GM23248 (cell line): ENCODE data around the gene TMEM174. TPM values are rescaled to one million over a fixed set of nuclear protein-coding genes. Genes with fewer than 3 reads are reported as not detected.

Experiments
- DNase-seq: peaks from one replicate; pipeline ENCODE4 v3.0.0-alpha.2; 2015
- H2AFZ ChIP-seq: fragments of 200-600 bp; sonication (generic); 2 replicates; pipeline ENCODE4 v1.6.1; 2016; ENCODE audit warnings: antibody characterized with exemption
- H3F3A ChIP-seq: fragments of 200-600 bp; sonication (generic); 2 replicates; pipeline ENCODE4 v1.6.1; 2016; ENCODE audit warnings: mild to moderate bottlenecking, antibody characterized with exemption, mixed run types; ENCODE audit not compliant: insufficient read depth
- H3K27ac ChIP-seq: fragments of 200-600 bp; sonication (generic); 2 replicates; pipeline ENCODE4 v1.5.1; 2016; ENCODE audit warnings: mild to moderate bottlenecking
- H3K27me3 ChIP-seq: fragments of 200-600 bp; sonication (generic); replicated peaks from 2 replicates; pipeline ENCODE4 v1.6.1; 2016; ENCODE audit warnings: mild to moderate bottlenecking; ENCODE audit not compliant: insufficient read depth
- H3K36me3 ChIP-seq: fragments of 200-600 bp; sonication (generic); 2 replicates; pipeline ENCODE4 v1.6.1; 2016; ENCODE audit warnings: low read depth, mild to moderate bottlenecking
- H3K4me1 ChIP-seq: fragments of 200-600 bp; sonication (generic); 2 replicates; pipeline ENCODE4 v1.6.1; 2016; ENCODE audit warnings: mild to moderate bottlenecking; ENCODE audit not compliant: insufficient read depth
- H3K4me2 ChIP-seq: fragments of 200-600 bp; sonication (generic); one replicate; pipeline ENCODE4 v1.6.1; 2016; ENCODE audit warnings: mild to moderate bottlenecking; ENCODE audit not compliant: unreplicated experiment
- H3K4me3 ChIP-seq: fragments of 200-600 bp; sonication (generic); 2 replicates; pipeline ENCODE4 v1.5.1; 2016; ENCODE audit warnings: mild to moderate bottlenecking
- H3K79me2 ChIP-seq: fragments of 200-600 bp; sonication (generic); 2 replicates; pipeline ENCODE4 v1.6.1; 2016; ENCODE audit warnings: mild to moderate bottlenecking; ENCODE audit not compliant: insufficient read depth
- H3K9ac ChIP-seq: fragments of 200-600 bp; sonication (generic); 2 replicates; pipeline ENCODE4 v1.6.1; 2016; ENCODE audit warnings: mild to moderate bottlenecking
- H3K9me2 ChIP-seq: fragments of 200-600 bp; sonication (generic); 2 replicates; pipeline ENCODE4 v1.6.1; 2016; ENCODE audit warnings: mixed run types, mild to moderate bottlenecking, moderate library complexity; ENCODE audit not compliant: insufficient read depth
- H3K9me3 ChIP-seq: fragments of 200-600 bp; sonication (generic); one replicate; pipeline ENCODE4 v1.6.1; 2017; ENCODE audit warnings: low read depth
- H4K20me1 ChIP-seq: fragments of 200-600 bp; sonication (generic); 2 replicates; pipeline ENCODE4 v1.6.0; 2016; ENCODE audit not compliant: insufficient read depth
- EZH2 ChIP-seq: fragments of 200-600 bp; sonication (generic); IDR thresholded peaks from 2 replicates; pipeline ENCODE4 v1.6.1; 2018; ENCODE audit warnings: antibody characterized with exemption, mild to moderate bottlenecking; ENCODE audit not compliant: insufficient read depth, poor library complexity, severe bottlenecking
- EZH2phosphoT487 ChIP-seq: fragments of 200-600 bp; sonication (generic); IDR thresholded peaks from 2 replicates; pipeline ENCODE4 v1.6.1; 2018; ENCODE audit warnings: antibody characterized with exemption, moderate library complexity, mild to moderate bottlenecking, low read depth; ENCODE audit not compliant: insufficient read depth
- WGBS, 2 experiments: methylation state at CpG; one replicate each; pipeline ENCODE4 v1.1.6; 2015 to 2017; ENCODE audit warnings: low lambda C conversion rate in 2 of 2, low coverage in 1 of 2; ENCODE audit errors: missing lambda C conversion rate in 2 of 2; 5-methylcytosine and 5-hydroxymethylcytosine counted together
- in situ Hi-C: fragments of 300-500 bp; cut with MboI; formaldehyde crosslinking; loops from 2 replicates; pipeline ENCODE4 v1.15.0; 2020
- polyA plus RNA-seq: library from polyadenylated mRNA; unstranded; fragments of >200 nt; fragmentation: Nextera tagmentation; extraction: Ambion mirVana; gene quantifications from 2 replicates; pipeline ENCODE4 v1.2.1, GENCODE V29; 2016
- total RNA-seq: library from RNA; depleted of rRNA; stranded (reverse); fragments of >200 nt; shearing (Covaris generic); gene quantifications from 2 replicates; pipeline ENCODE4 v1.2.3, GENCODE V29; 2014

Gene TMEM174
- total and polyA plus RNA-seq, 2 experiments from 2014 or later, result not detected

DNA sequence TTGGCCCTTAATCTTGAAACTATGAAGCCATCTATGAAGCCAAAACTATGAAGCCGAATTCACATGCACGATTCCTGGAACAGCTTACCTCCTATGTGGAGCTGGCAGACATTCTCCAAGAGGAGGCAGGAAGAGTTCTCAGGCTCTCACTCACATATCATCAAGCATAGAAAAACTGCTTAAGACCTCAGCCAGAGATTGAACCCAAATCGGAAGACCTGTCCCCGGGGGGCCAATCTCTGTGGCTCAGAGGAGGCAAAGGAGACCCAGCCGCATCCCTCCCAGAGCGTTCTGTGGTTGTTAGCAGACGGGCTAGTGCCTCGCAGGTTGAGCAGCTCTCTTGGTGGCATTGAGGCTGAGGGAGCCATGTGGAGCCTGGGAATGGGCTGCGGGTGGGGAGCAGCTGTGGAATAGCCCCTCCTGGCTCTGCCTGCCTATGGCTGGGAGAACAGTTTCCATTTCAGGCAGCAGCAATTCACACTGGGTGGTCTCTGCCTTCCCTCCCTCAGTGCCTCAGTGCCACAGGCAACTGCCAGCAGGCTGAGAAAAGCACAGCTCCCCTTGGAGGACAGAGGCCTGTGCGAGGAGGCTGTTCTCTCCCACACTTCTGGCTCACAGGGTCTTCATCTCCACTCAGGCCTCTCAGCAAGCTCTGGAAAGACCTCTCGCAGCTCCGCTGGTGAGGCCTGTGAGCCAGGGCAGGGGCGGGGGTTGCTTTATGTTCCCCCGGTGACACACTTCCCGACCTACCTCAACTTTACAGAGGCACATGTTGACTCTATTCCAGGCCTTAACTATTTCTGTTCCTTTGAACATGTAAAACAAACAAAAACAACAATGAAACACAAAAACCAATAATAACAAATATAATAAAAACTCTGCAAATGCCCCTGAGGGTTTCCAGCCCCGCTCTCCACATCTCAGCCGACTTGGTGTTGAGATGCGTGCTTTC lies 17.4 kb upstream of the TMEM174 start:
- Histone ChIP-seq H3K27me3 (peaks cover 9% of the 10 kb centered on the region; the same call in 1 of the 2 replicates), H3K79me2 (no peaks in the 10 kb centered on the region), H4K20me1 (no peaks in the 10 kb centered on the region), H3F3A (no peaks in the 10 kb centered on the region), H2AFZ (no peak overlapping the region), H3K4me3 (no peak overlapping the region), H3K9ac (no peak overlapping the region), H3K36me3 (no peaks in the 10 kb centered on the region), H3K4me1 (no peaks in the 10 kb centered on the region), H3K27ac (no peak overlapping the region), H3K9me2 (no peaks in the 10 kb centered on the region), H3K4me2 (no peak overlapping the region), H3K9me3 (no peaks in the 10 kb centered on the region)
- no peak for TF ChIP-seq EZH2phosphoT487
- no peak for TF ChIP-seq EZH2
- WGBS, 2 experiments, result 73 to 77% methylated on average over 18 of the region's 18 CpGs
- DNase-seq, result no peak
- in situ Hi-C loops, result no loop called here

DNA sequence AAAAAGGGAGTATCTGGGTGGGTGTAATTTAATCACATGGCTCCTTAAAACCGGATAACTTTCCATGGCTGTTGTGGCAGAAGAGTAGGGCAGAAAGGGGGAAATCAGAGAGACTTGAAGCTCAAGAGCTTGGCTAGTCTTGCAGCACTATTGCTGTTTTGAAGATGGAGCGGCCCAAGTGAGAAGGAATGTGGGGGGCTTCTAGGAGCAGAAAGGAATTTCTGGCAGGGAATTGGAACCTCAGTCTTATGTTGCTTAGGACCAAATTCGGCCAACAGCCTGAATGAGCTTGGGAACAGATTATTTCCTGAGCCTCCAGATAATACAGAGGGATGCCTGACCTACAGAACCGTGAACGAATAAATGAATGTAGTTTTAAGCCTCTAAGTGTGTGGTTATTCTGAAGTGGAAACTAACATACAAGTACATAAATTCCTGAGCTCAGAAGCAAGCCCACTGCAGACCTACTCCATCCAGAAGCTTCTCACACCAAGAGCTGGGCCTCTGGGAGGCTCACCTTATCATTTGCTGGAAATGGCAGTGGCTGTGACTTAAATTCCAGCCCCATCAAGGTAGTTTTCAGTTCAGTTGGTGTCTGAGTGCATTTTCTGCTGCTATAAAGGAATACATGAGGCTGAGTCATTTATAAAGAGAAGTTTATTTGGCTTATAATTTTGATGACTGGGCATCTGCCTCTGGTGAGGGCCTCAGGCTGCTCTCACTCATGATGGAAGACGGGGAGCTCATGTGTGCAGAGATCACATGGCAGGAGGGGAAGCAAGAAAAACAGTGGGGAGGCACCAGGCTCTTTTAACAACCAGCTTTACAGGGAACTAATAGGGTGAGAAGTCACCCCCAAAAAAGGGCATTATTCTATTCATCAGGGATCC lies 15.3 kb upstream of the TMEM174 start:
- H3F3A ChIP-seq, result no peaks in the 10 kb centered on the region
- in situ Hi-C loops, result no loop called here
- no peak overlapping the region for H2AFZ ChIP-seq
- no peaks in the 10 kb centered on the region for H4K20me1 ChIP-seq
- no peaks in the 10 kb centered on the region for H3K79me2 ChIP-seq
- WGBS, 2 experiments, result 72 to 75% methylated on average over 6 of the region's 6 CpGs
- H3K36me3 ChIP-seq, result no peaks in the 10 kb centered on the region
- no peak overlapping the region for H3K9ac ChIP-seq
- no peaks in the 10 kb centered on the region for H3K4me1 ChIP-seq
- H3K4me2 ChIP-seq, result no peak overlapping the region
- no peaks in the 10 kb centered on the region for H3K9me3 ChIP-seq
- H3K27me3 ChIP-seq, result peaks cover 9% of the 10 kb centered on the region; the same call in 1 of the 2 replicates
- TF ChIP-seq EZH2phosphoT487 (no peak), EZH2 (no peak)
- H3K4me3 ChIP-seq, result no peak overlapping the region
- H3K9me2 ChIP-seq, result no peaks in the 10 kb centered on the region
- no peak for DNase-seq
- no peak overlapping the region for H3K27ac ChIP-seq

- H3F3A ChIP-seq, result no peaks in the 10 kb centered on the region
- 92 to 98% methylated on average over 4 of the region's 4 CpGs for WGBS, 2 experiments
- TF ChIP-seq EZH2phosphoT487, result no peak
- H3K9me2 ChIP-seq, result no peaks in the 10 kb centered on the region
- no peak overlapping the region for H2AFZ ChIP-seq
- H4K20me1 ChIP-seq, result no peaks in the 10 kb centered on the region
- no peaks in the 10 kb centered on the region for H3K9me3 ChIP-seq
- no peak overlapping the region for H3K4me2 ChIP-seq
- in situ Hi-C loops, result no loop called here
- no peak overlapping the region for H3K27ac ChIP-seq
- no peaks in the 10 kb centered on the region for H3K36me3 ChIP-seq
- no peaks in the 10 kb centered on the region for H3K79me2 ChIP-seq
- H3K9ac ChIP-seq, result no peak overlapping the region
- no peak overlapping the region for H3K4me3 ChIP-seq
- no peak for DNase-seq
- peaks cover 9% of the 10 kb centered on the region; the same call in 1 of the 2 replicates for H3K27me3 ChIP-seq
- no peaks in the 10 kb centered on the region for H3K4me1 ChIP-seq
These were observed 14.7 kb upstream of the TMEM174 start for GRCh38 chr5:73158313-73158712.

DNA sequence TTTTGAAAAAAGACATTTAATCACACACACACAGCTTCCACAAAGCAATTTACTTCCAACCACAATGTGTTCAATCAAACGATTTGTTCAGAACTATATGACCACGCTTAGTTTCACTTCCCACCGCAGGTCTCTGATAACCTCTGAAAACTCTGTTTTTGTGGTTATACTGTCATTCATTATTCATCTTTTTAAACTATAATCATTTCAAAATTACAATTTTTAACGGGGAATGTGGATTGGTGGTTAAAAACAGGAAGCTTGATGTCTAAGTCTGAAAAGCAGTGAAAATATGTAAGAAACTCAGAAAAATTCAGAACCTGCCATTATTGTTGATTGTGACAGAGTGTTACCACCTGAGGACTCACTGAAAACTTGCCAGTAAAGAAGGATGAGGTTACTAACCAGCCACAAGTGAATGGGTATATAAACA lies 12.7 kb upstream of the TMEM174 start:
- no peak overlapping the region for H2AFZ ChIP-seq
- no peak overlapping the region for H3K9ac ChIP-seq
- no peaks in the 10 kb centered on the region for H3K4me1 ChIP-seq
- TF ChIP-seq EZH2, result no peak
- TF ChIP-seq EZH2phosphoT487, result no peak
- no peak overlapping the region for H3K4me2 ChIP-seq
- H3K79me2 ChIP-seq, result no peaks in the 10 kb centered on the region
- no peak overlapping the region for H3K4me3 ChIP-seq
- H3K9me2 ChIP-seq, result no peaks in the 10 kb centered on the region
- H3K9me3 ChIP-seq, result no peaks in the 10 kb centered on the region
- in situ Hi-C loops, result no loop called here
- no peaks in the 10 kb centered on the region for H3F3A ChIP-seq
- WGBS, 2 experiments, result 88 to 90% methylated on average over 4 of the region's 4 CpGs
- no peak for DNase-seq
- H4K20me1 ChIP-seq, result no peaks in the 10 kb centered on the region
- no peaks in the 10 kb centered on the region for H3K36me3 ChIP-seq
- no peak overlapping the region for H3K27ac ChIP-seq
- H3K27me3 ChIP-seq, result peaks cover 9% of the 10 kb centered on the region; the same call in 1 of the 2 replicates
